WTC11 (cell line): ENCODE measurements around the gene SDCCAG8.
"Not testable (repeated sequence)": the region's sequence is repeated elsewhere in the genome, so short reads cannot be mapped to it uniquely, and the experiment has no call there.

Source experiments
- ATF1 ChIP-seq: sonication (generic); formaldehyde crosslinking; IDR thresholded peaks from 2 replicates; pipeline ENCODE4 v1.8.1; 2023; ENCODE audit warnings: mild to moderate bottlenecking, moderate library complexity, missing genetic modification reagents
- CREB1 ChIP-seq: sonication (generic); formaldehyde crosslinking; IDR thresholded peaks from 2 replicates; pipeline ENCODE4 v1.8.0; 2023; ENCODE audit warnings: mild to moderate bottlenecking, missing genetic modification reagents
- CREM ChIP-seq: sonication (generic); formaldehyde crosslinking; IDR thresholded peaks from 2 replicates; pipeline ENCODE4 v1.8.1; 2022; ENCODE audit warnings: mild to moderate bottlenecking, missing genetic modification reagents, moderate library complexity
- E2F1 ChIP-seq: sonication (generic); formaldehyde crosslinking; IDR thresholded peaks from 2 replicates; pipeline ENCODE4 v1.8.0; 2022; ENCODE audit warnings: mild to moderate bottlenecking, missing genetic modification reagents
- ESRRA ChIP-seq: sonication (generic); formaldehyde crosslinking; IDR thresholded peaks from 2 replicates; pipeline ENCODE4 v1.8.1; 2022; ENCODE audit warnings: mild to moderate bottlenecking, missing genetic modification reagents, borderline replicate concordance
- IRF1 ChIP-seq: sonication (generic); formaldehyde crosslinking; IDR thresholded peaks from 2 replicates; pipeline ENCODE4 v1.8.0; 2023; ENCODE audit warnings: missing genetic modification reagents
- MAX ChIP-seq: sonication (generic); formaldehyde crosslinking; IDR thresholded peaks from 2 replicates; pipeline ENCODE4 v1.8.0; 2022; ENCODE audit warnings: mild to moderate bottlenecking, missing genetic modification reagents
- SP1 ChIP-seq: sonication (generic); formaldehyde crosslinking; conservative IDR thresholded peaks from 2 replicates; pipeline ENCODE4 v1.8.1; 2022; ENCODE audit warnings: missing genetic modification reagents
- TEAD1 ChIP-seq: sonication (generic); formaldehyde crosslinking; IDR thresholded peaks from 2 replicates; pipeline ENCODE4 v1.8.0; 2022; ENCODE audit warnings: mild to moderate bottlenecking, missing genetic modification reagents
- TF ChIP-seq, protein P1 (sequence below): sonication (generic); formaldehyde crosslinking; IDR thresholded peaks from 2 replicates; pipeline ENCODE4 v1.8.0; 2022; ENCODE audit warnings: mild to moderate bottlenecking, missing genetic modification reagents
- TF ChIP-seq, protein P2 (sequence below): fragments of 200-600 bp; IDR thresholded peaks from 2 replicates; pipeline ENCODE4 v1.8.0; 2022; ENCODE audit warnings: antibody characterized with exemption

DNA sequence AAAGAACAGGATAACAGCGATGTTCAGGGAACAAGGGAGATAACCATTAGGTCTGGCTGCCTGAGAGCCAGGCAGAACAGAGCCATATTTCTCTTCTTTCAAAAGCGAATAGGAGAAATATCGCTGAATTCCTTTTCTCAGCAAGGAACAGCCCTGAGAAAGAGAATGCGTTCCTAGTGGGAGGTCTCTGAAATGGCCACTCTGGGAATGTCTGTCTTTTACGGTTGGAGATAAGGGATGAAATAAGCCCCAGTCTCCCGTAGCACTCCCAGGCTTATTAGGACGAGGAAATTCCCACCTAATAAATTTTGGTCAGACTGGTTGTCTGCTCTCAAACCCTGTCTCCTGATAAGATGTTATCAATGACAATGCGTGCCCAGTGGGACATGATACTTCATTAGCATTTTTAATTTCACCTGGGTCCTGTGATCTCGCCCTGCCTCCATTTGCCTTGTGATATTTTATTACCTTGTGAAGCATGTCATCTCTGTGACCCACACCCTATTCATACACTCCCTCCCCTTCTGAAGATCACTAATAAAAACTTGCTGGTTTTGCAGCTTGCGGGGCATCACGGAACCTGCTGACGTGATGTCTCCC lies 40.5 kb upstream of the SDCCAG8 start:
- TF ChIP-seq CREM; MAX (CRISPR knock-in tag); IRF1 (CRISPR knock-in tag); E2F1 (CRISPR knock-in tag); ESRRA (CRISPR knock-in tag); CREB1 (CRISPR knock-in tag); TEAD1 (CRISPR knock-in tag); SP1; ATF1 (CRISPR knock-in tag): not testable (repeated sequence)
- TF ChIP-seq, protein P1, sequence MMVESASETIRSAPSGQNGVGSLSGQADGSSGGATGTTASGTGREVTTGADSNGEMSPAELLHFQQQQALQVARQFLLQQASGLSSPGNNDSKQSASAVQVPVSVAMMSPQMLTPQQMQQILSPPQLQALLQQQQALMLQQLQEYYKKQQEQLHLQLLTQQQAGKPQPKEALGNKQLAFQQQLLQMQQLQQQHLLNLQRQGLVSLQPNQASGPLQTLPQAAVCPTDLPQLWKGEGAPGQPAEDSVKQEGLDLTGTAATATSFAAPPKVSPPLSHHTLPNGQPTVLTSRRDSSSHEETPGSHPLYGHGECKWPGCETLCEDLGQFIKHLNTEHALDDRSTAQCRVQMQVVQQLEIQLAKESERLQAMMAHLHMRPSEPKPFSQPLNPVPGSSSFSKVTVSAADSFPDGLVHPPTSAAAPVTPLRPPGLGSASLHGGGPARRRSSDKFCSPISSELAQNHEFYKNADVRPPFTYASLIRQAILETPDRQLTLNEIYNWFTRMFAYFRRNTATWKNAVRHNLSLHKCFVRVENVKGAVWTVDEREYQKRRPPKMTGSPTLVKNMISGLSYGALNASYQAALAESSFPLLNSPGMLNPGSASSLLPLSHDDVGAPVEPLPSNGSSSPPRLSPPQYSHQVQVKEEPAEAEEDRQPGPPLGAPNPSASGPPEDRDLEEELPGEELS: not testable (repeated sequence)
- TF ChIP-seq, protein P2, sequence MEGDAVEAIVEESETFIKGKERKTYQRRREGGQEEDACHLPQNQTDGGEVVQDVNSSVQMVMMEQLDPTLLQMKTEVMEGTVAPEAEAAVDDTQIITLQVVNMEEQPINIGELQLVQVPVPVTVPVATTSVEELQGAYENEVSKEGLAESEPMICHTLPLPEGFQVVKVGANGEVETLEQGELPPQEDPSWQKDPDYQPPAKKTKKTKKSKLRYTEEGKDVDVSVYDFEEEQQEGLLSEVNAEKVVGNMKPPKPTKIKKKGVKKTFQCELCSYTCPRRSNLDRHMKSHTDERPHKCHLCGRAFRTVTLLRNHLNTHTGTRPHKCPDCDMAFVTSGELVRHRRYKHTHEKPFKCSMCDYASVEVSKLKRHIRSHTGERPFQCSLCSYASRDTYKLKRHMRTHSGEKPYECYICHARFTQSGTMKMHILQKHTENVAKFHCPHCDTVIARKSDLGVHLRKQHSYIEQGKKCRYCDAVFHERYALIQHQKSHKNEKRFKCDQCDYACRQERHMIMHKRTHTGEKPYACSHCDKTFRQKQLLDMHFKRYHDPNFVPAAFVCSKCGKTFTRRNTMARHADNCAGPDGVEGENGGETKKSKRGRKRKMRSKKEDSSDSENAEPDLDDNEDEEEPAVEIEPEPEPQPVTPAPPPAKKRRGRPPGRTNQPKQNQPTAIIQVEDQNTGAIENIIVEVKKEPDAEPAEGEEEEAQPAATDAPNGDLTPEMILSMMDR: not testable (repeated sequence)
